Fibroblast of peridontal ligament (primary cell): ENCODE results near the gene PRKAB1.
"Not testable (repeated sequence)": the region's sequence is repeated elsewhere in the genome, so short reads cannot be mapped to it uniquely, and the experiment has no call there.

Experiments used
- DNase-seq: peaks from one replicate; pipeline ENCODE4 v3.0.0-alpha.2; 2010; ENCODE audit errors: extremely low read depth

The PRKAB1 gene

DNA sequence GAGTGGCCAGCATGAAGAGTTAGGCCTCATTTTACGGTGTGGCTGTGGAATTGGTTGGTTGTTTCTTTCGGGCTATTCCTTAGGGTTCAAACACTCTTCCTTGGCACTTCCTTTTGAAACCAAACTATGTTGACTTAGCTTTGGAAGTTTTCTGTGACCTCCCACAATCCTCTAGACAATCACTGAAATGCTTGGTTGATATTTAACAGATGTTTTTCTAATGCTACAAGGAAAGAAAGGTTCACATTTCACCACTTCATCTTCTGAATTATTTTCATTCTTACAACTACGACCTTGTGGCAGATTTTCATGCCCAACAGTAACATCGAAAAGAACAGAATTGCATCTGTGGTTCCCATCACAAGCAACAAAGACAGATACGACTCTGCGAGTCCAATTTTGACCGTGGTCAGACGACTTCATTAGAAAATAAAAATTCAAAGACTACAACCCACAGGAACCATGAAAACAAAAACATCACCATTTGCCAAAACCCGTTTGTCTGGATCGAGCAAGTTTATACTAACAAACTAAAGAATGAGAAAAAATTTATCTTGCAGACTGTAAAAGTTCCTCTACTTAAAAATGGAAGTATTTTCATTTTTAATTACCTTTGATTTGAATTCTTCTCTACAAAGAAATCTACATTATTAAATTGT, 16.9 kb downstream of the PRKAB1 start:
- DNase-seq, result peak; percentile 84

GRCh38 chr12:119685375-119685774, 17.4 kb downstream of the PRKAB1 start:
- peak; percentile 32 for DNase-seq

GRCh38 chr12:119686355-119686754, 18.4 kb downstream of the PRKAB1 start:
- no peak for DNase-seq

DNA sequence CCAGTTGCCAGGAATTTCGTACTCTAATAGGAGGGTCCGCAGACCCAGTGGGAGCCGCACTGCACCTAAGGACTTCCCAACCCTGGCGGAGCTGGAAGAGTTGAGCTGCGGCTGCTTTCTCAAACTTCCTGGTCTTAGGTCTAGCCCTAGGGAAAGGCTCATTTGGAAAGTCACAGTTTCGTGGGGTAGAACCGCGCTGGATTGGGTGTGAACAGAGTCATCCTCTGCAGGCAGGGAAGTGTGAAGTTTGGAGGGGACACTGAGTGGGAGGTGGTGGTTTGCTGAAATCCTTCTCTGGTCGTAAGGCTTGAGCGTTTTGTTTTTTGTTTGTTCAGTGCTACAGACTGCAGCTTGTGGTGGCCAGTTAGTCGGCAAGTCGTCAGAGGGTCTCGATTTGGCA, 18.8 kb downstream of the PRKAB1 start:
- DNase-seq, result no peak

DNA sequence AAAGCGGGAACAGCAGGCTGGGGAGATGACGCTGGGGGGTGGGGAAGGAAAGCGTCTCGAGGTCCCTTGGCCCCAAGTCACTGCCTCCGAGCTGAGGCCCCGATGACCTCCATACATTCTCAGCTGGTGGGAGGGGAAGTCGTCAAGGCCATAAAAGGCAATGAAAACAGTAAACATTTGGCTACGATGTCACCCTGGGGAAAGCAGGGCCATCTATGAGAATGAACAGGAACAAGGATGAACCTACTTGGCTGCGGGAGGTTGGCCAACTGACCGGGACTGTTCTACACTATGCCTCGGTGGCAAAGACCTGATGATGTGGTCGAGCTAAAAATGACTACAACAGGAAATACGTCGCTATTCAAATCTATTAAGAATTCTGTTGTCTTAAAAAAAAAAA, 19.5 kb downstream of the PRKAB1 start:
- no peak for DNase-seq

DNA sequence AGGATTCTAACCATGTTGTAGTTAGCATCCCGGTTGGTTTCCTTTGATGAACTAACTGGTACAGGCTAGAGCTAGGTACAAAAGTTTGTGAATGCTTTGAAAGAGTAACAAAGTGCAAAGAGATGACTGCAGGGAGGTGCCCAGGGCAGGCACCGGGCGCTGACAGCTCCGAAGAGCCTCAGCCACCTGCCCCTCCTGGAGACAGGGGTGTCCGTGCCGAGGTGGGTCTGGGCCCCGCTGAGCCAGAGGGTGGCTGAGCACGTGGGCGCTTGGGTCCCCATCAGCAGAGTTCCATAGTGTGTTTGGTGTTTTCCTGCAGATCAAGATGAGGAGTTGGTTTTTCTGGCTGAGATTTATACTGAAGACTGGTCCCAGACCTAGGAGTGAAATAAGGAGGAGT, 19.9 kb downstream of the PRKAB1 start:
- DNase-seq, result no peak

DNA sequence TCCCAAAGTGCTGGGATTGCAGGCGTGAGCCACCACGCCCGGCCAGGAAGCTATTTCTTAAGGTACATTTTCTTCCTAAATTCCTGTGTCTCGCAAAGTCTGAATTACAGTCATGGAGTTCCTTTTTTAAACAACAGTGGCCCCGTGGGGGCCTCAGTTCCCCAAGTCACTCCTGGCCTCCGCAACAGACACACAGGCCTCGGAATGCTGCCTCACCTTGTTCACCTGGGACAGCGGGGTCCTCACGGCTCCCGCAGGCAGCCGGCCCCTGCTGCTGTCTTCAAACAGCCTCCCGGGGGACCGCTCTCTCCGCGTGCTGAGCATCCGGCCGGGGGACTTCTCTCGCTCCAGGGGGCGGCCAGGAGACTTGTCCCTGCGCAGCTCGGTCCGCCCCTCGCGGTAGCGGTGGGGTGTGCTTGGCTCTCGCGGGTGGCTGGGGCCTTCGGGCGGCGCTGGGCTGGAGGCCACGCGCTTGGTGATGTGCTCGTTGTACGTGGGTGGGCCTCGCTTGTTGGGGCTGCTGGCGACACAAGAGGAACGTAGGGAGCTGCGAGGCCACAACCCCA, 22.1 kb downstream of the PRKAB1 start:
- no peak for DNase-seq

GRCh38 chr12:119691202-119691810, 23.4 kb downstream of the PRKAB1 start:
- no peak for DNase-seq

- DNase-seq, result peak; percentile 19
These were observed 24.5 kb downstream of the PRKAB1 start for GRCh38 chr12:119692410-119692809.

GRCh38 chr12:119692997-119693396, 25.1 kb downstream of the PRKAB1 start:
- peak; percentile 87 for DNase-seq

- no peak for DNase-seq
These were observed 25.6 kb downstream of the PRKAB1 start for GRCh38 chr12:119693511-119693910.

DNA sequence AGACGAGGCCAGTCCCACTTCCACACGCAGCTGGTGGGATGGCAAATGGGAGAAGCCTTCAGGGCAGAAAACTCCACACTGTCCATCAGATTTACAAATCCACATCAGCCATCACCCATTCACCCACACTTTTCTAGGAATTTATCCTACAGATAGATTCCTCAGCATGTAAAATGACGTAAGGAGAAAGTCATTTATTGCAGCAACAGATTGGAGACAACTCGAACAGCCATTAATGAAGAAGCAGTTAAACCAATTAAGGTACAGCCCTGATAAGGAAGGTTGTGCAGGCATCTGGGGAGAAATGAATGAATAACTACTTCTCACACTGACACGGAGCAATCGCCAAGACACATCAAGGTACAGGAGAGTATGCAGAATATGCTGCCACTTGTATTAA, 26.2 kb downstream of the PRKAB1 start:
- no peak for DNase-seq

GRCh38 chr12:119695034-119695433, 27.1 kb downstream of the PRKAB1 start:
- DNase-seq, result peak; percentile 24

DNA sequence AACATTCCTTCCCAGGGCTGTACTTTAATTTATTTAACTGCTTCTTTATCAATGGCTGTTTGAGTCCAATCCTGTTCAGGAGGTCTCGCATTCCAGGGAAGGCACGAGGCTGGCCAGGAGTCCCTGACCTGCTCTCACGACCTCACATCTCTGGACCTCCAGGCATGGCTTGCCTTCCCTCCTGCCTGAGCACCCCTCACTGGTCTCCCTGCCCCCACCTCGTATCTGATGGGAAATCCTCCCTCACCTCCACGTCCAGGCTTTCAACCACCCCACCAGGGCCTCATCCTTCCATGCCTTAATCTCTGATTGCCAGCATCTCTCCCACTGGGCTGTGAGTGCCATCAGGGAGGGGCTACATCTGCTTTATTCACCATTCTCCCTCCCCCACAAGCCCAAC, 29.0 kb downstream of the PRKAB1 start:
- DNase-seq, result no peak

DNA sequence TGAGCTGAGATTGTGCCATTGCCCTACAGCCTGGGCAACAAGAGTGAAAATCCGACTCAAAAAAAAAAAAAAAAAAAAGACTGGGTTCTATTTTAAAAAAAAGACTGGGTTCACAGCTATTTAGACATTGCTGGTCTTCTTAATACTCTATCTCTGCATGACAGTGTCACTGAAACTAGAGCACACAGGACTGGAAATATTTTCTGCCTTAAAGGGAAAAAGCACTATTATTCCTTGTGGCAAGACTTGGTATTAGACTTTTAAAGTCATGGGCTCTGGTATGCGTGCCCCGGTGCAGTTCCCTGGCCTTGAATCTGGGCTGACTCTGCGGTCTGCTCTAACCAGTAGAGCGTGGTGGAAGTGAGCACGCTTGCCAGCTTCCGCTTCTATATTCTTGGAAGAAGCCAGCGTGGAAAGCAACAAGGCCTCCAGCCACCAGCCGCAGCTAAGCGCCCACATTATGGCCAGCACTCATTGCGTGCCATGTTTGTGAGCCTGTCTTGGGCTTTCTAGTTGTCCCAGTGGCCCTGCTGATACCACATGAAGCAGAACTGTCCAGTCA, 31.3 kb downstream of the PRKAB1 start:
- DNase-seq, result peak; percentile 76

DNA sequence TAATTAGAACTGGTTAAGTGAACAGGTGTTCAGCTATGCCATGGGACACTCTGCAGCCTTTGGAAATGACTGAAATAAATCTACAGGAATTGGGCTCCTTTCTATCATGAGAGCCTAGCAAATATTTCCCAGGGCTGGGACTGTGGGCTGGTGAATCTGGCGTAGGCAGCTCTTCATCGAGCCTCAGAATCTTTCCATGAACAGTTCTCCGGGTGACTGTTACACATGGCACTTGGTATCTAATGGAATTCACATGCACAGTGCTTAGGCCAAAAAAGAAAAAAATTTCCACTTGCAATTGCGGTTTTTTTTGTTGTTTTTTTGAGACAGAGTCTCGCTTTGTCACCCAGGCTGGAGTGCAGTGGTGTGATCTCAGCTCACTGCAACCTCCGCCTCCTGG, 32.1 kb downstream of the PRKAB1 start:
- no peak for DNase-seq

GRCh38 chr12:119704065-119704747, 36.3 kb downstream of the PRKAB1 start:
- DNase-seq, result no peak

GRCh38 chr12:119705182-119705581, 37.2 kb downstream of the PRKAB1 start:
- DNase-seq, result no peak

DNA sequence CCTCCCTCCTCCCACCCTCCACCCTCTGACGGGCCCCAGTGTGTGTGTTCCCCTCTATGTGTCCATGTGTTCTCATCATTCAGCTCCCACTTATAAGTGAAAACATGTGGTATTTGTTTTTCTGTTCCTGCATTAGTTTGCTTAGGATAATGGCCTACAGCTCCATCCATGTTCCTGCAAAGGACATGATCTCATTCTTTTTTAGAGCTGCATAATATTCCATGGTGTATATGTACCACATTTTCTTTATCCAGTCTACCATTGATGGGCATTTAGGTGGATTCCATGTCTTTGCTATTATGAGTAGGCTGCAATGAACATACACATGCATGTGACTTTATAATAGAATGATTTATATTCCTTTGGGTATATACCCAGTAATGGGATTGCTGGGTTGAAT, 38.5 kb downstream of the PRKAB1 start:
- not testable (repeated sequence) for DNase-seq

GRCh38 chr12:119710374-119710964, 42.5 kb downstream of the PRKAB1 start:
- no peak for DNase-seq

GRCh38 chr12:119710965-119711551, 43.1 kb downstream of the PRKAB1 start:
- no peak for DNase-seq

- no peak for DNase-seq
These were observed 43.8 kb downstream of the PRKAB1 start for GRCh38 chr12:119711693-119712092.
